Suppressor macrophage treated with lipopolysaccharide for 1 hour (primary cell): Measurements from ENCODE around the gene NPAS1.
"Not testable (repeated sequence)": the region's sequence is repeated elsewhere in the genome, so short reads cannot be mapped to it uniquely, and the experiment has no call there.

Source experiments
- DNase-seq, 3 donors: peaks; one replicate each; pipeline ENCODE4 v3.0.0-alpha.2; 2020 to 2022

The NPAS1 gene

DNA sequence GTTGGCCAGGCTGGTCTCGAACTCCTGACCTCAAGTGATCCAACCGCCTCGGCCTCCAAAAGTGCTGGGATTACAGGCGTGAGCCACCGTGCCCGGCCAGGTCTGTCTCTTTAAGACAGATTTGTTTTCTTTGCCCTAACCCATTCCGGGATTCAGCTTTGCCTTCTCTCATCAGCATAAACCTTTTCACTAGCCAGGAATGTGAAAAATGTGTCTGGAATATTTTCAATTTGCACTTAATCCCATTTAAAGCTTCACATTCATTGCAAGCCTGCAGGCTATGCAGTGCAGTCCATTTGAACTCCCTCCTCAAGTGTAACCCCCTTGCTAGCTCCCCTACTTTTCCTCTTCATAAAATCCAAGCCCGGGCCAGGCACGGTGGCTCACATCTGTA is 29.7 kb downstream of the NPAS1 start:
- no peak for DNase-seq

DNA sequence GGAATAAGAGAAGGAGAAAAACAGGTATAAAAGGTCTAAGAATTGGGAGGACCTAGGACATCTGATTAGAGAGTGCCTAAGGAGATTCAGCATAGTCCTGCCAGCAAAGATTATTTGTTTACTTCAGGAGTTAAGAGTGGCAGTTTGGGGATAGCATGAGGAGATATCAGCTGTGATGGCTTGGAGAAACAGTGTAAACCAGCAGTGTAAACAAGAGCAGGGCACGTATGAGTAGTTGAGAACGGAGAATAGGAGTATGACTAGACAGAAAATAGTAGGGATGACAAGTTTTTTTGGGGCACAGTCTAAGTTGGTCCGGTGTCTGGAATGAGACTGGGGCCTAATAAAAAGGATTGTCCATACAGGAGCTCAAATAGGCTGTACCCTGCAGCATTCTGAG is 30.9 kb downstream of the NPAS1 start:
- not testable (repeated sequence) for DNase-seq

DNA sequence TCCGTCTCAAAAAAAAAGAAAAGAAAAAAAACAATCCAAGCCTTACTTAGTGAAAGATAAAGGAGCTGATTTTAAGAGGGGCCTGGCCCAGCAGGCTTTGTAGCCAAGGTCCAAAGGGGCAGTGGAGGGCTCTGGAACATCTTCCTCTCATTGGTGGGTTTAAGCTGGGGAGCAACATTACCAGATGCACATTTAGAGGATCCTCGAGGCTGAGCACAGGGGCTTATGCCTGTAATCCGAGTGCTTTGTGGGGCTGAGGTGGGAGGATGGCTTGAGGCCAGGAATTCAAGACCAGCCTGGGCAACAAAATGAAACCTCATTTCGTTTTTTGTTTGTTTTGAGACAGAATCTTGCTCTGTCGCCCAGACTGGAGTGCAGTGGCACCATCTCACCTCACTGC is 36.8 kb downstream of the NPAS1 start:
- DNase-seq = no peak

DNA sequence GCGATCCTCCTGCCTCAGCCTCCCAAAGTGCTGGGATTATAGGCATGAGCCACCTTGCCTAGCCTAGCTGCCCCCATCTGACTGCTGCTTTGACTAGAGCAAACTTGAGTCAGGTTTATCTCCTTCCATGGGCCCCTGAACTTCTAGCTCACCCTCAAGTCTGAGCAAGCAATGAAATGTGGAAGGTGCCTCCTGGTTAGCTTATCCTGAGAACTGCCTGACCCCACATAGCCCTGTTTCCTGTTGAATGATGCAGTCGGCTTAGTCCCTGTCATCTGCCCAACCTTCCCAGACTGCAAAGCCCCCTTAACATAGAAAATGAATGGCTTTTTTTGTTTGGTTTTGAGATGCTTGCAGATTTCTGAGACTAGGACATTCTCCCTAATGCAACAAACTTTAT is 37.7 kb downstream of the NPAS1 start:
- no peak for DNase-seq

- no peak for DNase-seq
These were observed 39.0 kb downstream of the NPAS1 start for GRCh38 chr19:47058621-47059022.

GRCh38 chr19:47063874-47064273 is 44.2 kb downstream of the NPAS1 start:
- DNase-seq = no peak

- DNase-seq = no peak
These were observed 45.6 kb downstream of the NPAS1 start for GRCh38 chr19:47065242-47065641.

DNA sequence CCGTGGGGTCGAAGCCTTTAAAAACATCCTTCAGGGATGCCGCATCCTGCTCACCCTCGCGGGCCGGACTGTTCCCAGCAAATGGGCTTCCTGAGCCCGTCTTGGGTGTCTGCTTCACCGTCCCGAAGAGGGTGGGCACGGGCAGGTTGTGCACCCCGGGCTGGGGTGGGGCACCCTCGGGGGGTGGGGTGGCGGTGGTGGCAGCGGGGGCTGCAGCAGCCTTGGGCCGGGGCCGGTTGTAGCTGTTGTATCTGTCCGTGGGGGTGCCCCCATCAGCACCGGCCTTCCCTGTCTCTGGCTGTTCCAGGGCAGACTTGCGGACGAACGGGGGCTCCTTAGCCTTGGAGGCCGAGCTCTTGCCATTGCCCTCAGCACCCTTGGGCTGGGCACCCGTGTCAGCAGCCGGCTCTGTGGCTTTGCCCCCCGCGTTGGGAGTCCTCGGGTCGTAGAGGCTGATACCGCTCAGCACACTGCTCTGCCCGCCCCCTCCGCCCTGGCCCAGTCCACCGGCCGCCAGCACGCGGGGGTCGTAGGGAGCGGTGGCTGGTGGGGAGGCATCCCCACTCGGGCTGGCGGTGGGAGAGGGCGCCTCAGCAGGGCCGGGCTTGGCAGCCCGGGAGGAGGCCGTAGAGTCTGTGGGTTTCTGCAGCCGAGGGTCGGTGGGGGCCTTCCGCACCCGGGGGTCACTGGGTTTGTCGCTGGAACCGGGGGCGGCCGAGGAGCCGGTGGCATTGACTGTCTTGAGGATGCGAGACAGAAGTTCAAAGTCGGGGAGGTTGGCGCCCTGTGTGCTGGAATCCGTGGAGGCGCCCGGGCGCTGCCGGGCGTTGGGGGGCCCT is 47.0 kb downstream of the NPAS1 start:
- DNase-seq = no peak

- DNase-seq = no peak
These were observed 47.7 kb downstream of the NPAS1 start for GRCh38 chr19:47067215-47067847.

DNA sequence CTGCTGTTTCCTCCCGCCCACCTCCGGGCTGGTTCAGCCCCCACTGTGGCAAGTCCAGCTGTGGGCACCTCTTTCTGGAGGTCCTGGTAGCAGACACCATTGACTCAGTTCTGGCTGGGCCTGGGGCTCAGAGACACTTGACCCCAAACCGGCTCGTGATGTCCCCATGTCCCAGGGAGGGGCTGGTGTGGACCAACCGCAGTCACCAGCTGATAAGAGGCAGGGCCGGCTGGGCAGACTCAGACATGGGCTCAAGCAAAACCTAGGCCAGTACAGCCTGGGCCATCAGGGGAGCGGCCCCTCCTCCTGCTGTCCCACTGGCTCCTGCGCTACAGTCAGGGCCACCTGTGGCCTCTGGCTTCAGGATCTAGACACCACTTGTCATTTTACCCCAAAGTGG is 48.6 kb downstream of the NPAS1 start:
- DNase-seq = no peak

DNA sequence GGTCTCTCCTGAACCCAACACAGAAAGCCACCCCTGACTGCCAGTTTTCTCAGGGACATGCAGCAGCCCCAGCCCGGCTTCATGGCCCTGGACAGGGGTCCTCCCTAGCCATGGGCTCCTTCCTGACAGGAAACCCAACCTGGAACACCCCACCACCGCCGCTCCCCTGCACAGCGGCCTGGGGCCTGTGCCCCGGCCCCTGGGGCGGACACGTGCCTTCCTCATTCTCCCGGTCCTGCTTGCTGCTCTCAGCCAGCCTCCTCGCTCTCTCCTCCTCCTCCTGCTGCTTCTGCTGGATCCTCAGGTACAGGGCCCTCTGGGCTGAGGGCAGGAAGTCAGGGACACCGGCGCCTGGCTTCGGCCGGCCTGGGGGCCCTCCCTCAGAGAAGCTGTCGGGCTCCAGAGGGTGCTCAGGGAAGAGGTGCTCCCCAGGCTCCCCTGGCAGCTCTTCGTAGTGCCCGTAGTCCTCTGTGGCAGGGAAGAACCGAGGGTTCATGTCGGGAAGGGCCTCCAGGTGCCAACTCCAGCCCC is 49.3 kb downstream of the NPAS1 start:
- DNase-seq = no peak

GRCh38 chr19:47069795-47070194 is 50.2 kb downstream of the NPAS1 start:
- no peak for DNase-seq

DNA sequence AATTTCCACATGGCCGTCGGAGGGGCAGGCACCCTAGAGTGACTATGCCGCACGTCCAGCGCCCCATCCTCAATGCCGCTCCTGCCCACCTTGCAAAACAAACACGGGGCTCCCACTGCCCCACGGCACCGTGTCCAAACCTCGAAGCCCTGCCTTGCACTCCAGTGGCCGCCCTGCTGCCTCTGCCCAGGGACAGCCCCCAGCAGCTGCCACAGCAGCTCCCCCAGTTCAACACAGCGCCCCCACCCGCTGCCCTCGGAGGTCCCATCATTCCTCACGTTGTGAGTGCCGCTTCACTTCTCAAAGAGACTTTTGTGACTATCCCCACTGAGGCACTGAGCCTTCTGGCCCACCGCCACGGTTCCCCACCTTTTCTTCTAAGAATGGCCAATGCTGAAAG is 51.1 kb downstream of the NPAS1 start:
- no peak for DNase-seq

- DNase-seq = no peak
These were observed 52.1 kb downstream of the NPAS1 start for GRCh38 chr19:47071731-47072130.

GRCh38 chr19:47072323-47072722 is 52.7 kb downstream of the NPAS1 start:
- no peak for DNase-seq

GRCh38 chr19:47073574-47073973 is 53.9 kb downstream of the NPAS1 start:
- DNase-seq = no peak

DNA sequence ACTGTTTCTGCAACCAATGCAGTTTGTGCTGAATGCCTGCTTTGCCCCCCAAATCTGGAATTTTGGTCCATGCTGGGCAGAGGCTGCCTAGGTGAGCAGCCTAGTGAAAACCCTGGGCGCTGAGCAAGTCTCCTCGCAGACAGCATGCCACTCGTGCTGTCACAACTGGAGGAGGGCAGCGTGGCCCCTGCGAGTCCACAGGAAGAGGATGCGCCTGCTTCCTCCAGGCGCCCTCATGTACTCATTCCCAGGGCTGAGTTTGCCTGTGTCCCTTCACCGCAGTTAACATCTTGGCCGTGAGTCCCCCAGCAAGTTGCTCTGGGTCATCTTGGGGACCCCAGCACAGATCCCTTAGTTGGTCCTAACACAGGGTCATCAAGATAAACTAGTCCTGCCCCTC is 55.0 kb downstream of the NPAS1 start:
- peak in 1 of 3 donors; percentile 17 for DNase-seq

DNA sequence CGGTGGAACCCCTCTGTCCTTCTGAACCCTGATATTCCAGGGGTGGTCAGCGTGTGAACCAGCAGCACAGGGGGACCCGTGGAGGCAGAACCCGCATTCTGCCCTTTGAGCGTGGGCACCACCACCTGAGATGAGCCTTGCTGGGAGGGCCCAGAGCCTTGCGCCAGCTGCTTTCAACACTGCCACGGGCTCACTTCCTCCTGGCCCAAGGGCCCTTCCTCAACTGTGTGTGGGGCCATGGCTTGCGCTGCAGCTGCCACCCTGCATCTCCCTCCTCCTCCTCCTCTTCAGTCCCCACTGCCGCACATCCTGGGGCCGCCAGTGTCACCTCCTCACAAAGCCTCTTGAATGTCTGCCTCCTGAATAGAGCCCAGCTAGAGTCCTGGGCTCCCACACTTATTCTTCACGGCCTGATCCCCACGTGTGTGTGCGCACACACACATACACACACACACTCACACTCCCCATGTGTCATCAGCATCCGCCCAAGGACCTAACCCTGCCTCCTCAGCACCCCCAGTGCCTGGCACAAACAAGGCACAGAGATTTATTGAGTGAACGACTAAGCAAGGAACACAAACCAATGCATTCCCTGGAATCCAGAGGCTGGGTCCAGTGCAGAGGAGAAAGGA is 55.7 kb downstream of the NPAS1 start:
- peak; percentile 66 to 79 (median 71) for DNase-seq

DNA sequence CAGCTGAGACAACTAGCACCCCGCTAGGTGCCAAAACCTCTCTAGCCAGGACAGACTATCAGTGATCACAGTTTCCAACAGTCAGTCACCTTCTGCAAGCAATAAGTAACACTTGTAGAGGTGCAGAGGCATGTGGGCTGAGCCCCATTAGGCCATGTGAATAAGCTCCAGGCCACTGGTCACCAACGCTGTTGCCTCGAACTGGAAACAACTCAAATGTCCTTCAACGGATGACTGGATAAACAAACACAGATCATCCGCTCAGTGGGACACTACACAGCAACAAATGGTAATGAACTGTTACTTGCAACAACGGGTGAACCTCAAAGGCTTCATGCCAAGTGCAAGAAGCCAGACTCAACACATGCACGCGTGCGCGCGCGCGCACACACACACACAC is 56.3 kb downstream of the NPAS1 start:
- no peak for DNase-seq

DNA sequence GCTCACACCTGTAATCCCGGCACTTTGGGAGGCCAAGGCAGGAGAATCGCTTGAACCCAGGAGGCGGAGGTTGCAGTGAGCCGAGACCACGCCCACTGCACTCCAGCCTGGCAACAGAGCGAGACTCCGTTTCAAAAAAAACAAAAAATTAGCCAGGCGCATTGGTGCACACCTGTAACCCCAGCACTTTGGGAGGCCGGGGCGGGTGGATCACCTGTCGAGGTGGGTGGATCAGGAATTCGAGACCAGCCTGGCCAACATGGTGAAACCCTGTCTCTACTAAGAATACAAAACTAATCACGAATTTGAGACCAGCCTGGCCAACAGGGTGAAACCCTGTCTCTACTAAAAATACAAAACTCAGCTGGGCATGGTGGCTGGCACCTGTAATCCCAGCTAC is 58.7 kb downstream of the NPAS1 start:
- not testable (repeated sequence) for DNase-seq

GRCh38 chr19:47081095-47081494 is 61.5 kb downstream of the NPAS1 start:
- DNase-seq = no peak

- no peak for DNase-seq
These were observed 62.9 kb downstream of the NPAS1 start for GRCh38 chr19:47082493-47082892.

- no peak for DNase-seq
These were observed 65.3 kb downstream of the NPAS1 start for GRCh38 chr19:47084879-47085439.

DNA sequence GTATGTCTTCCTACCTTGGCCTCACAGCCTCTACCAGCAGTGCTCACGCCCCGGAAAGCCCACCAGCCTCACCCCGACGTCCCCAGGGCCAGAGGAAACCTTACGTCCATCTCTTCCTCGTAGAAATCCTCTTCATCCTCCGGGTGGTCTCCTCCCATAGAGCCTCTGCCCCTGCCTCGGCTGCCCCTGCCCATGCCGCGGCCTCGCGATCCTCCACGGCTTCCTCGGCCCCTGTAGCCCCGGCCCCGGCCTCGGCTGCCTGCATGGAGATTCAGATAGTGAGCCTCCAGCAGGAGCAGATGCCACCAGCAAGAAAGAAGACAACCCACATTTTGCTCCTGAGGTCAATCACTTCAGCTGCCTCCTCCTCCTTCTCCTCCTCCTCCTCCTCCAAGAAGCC is 66.6 kb downstream of the NPAS1 start:
- no peak for DNase-seq
